HFF-Myc (cell line): Measurements from ENCODE around the gene ACMSD.

Source experiments
- DNase-seq: peaks from one replicate; pipeline ENCODE4 v3.0.0-alpha.2; 2011; ENCODE audit warnings: low read depth; ENCODE audit errors: extremely low read depth
- H3K4me3 ChIP-seq: replicated peaks from 2 replicates; pipeline ENCODE4 v1.5.1; 2011; ENCODE audit warnings: low read depth, mild to moderate bottlenecking, control low read depth, low read length
- CTCF ChIP-seq: IDR thresholded peaks from 2 replicates; pipeline ENCODE4 v1.5.1; 2012; ENCODE audit warnings: mild to moderate bottlenecking, low read depth, low read length, control low read depth; ENCODE audit errors: missing control alignments

The ACMSD gene

GRCh38 chr2:134838143-134838620 is at the start of gene ACMSD:
Gene ACMSD (plus strand): TSS chr2:134838616. CDS start chr2:134838683, 67 bp downstream.
- no peak within 1 kb of the TSS for H3K4me3 ChIP-seq
- no peak for DNase-seq

GRCh38 chr2:134790487-134790886 is 47.9 kb upstream of the ACMSD start:
- no peak for DNase-seq
- TF ChIP-seq CTCF, result no peak
- no peak overlapping the region for H3K4me3 ChIP-seq

More at GRCh38 chr2:134838143-134838620, at the start of gene ACMSD:
- no peak for TF ChIP-seq CTCF

- DNase-seq, result no peak
- H3K4me3 ChIP-seq, result no peak overlapping the region
- TF ChIP-seq CTCF, result no peak
Observed at GRCh38 chr2:134791616-134792015, 46.8 kb upstream of the ACMSD start.

- DNase-seq, result no peak
- no peak for TF ChIP-seq CTCF
- H3K4me3 ChIP-seq, result no peak overlapping the region
Observed at GRCh38 chr2:134792186-134792585, 46.2 kb upstream of the ACMSD start.

- no peak for TF ChIP-seq CTCF
Observed at GRCh38 chr2:134795765-134796164, 42.7 kb upstream of the ACMSD start.

GRCh38 chr2:134796373-134796772 is 42.0 kb upstream of the ACMSD start:
- no peak for DNase-seq
- no peak for TF ChIP-seq CTCF
- H3K4me3 ChIP-seq, result no peak overlapping the region

More at GRCh38 chr2:134795765-134796164, 42.7 kb upstream of the ACMSD start:
- no peak overlapping the region for H3K4me3 ChIP-seq
- no peak for DNase-seq

GRCh38 chr2:134799936-134800335 is 38.5 kb upstream of the ACMSD start:
- H3K4me3 ChIP-seq, result no peak overlapping the region
- TF ChIP-seq CTCF, result no peak
- no peak for DNase-seq
